ENCODE data around the gene ERBIN. TPM values are rescaled to one million over a fixed set of nuclear protein-coding genes. Genes with fewer than 3 reads are reported as not detected.

The ERBIN gene
- total and polyA plus RNA-seq, 7 experiments from 2014 or later: 45.1 to 125 (median 107) TPM

DNA sequence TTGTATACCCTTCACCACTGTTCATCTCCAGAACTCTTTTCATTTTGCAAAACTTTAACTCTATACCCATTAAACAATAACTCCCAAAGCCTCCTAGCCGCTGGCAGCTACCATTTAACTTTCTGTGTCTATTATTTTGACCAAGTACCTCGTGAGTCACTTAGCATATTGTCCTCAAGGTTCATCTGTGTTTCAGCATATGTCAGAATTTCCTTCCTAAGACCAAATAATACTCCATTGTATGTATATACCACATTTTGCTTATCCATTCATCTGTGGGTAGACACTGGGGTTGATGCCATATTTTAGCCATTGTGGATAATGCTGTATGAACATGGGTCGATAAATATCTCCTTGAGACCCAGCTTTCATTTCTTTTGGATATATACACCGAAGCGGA is 17.4 kb downstream of the ERBIN start:
- ChIA-PET POLR2A (interaction anchor here (0.5 to 1.0 kb wide), 4 partner anchors 12 to 199 kb away, joined by 3 to 4 read pairs (median 4); no protein-coding TSS in a partner anchor), CTCF (interaction anchor here (1.4 kb wide), 1 partner anchor 14 kb away, joined by 4 read pairs; no protein-coding TSS in a partner anchor)
- no peak for DNase-seq
- Mint-ChIP-seq H3K27ac (peak overlapping the region in 3 of 9 donors; percentile 24 to 56 (median 34)), H3K4me1 (peaks cover 5 to 66% (median 44%) of the 10 kb centered on the region in 7 donors), H3K27me3 (no peaks in the 10 kb centered on the region), H3K36me3 (peaks cover 0 to 45% (median 27%) of the 10 kb centered on the region in 5 donors), H3K4me3 (peak overlapping the region in 2 of 10 donors; percentile 39 to 42), H3K9me3 (peaks cover 0 to 5% (median 0%) of the 10 kb centered on the region in 11 donors)
- Histone ChIP-seq H3K36me3 (ENCODE audit: control insufficient read depth in 2 of 3, insufficient read depth in 3 of 3, low read length in 3 of 3) (peaks cover 0 to 3% (median 0%) of the 10 kb centered on the region in 3 experiments), H3K9me3 (ENCODE audit: control insufficient read depth in 2 of 3, low read length in 3 of 3) (no peaks in the 10 kb centered on the region), H3K4me3 (ENCODE audit: low read length) (no peak overlapping the region), H3K27me3 (ENCODE audit: control insufficient read depth in 2 of 2, insufficient read depth in 2 of 2, low read length in 2 of 2) (no peaks in the 10 kb centered on the region), H3K27ac (ENCODE audit: low read depth, low read length) (no peak overlapping the region), H3K4me1 (ENCODE audit: control insufficient read depth in 2 of 2, insufficient read depth in 2 of 2, low read length in 2 of 2) (peaks cover 0 to 5% of the 10 kb centered on the region in 2 donors)
- ATAC-seq: no peak
- intact Hi-C loops (cut with micrococcal nuclease): loop anchor here in 1 of 2 donors (1.0 to 2.0 kb wide), 2 partner anchors 15 to 17 kb away; no protein-coding TSS in a partner anchor

DNA sequence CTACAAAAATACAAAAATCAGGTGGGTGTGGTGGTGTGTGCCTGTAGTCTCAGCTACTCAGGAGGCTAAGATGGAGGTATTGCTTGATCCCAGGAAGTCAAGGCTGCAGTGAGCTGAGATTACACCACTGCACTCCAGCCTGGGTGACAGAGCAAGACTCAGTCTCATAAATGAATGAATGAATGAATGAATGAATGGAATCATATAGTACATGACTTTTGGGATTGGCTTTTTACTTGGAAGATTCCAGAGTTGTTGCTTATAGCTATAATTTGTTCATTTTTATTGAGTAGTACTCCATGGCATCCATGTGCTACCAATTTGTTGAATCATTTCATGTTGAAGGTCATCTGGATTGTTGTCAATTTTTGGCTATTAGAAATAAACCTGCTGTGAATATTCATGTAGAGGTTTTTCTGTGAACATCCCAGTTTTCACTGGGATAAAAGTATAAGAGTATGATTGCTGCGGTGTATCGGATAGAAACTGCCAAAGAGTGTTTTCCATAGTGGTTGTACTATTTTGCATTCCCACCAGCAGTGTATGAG is 19.9 kb downstream of the ERBIN start:
- no peak overlapping the region for H3K27ac ChIP-seq (ENCODE audit: low read depth, low read length)
- peaks cover 0 to 45% (median 25%) of the 10 kb centered on the region in 5 donors for H3K36me3 Mint-ChIP-seq
- CTCF ChIA-PET: no interaction called here
- no peaks in the 10 kb centered on the region for H3K9me3 ChIP-seq (ENCODE audit: control insufficient read depth in 2 of 3, low read length in 3 of 3)
- no peaks in the 10 kb centered on the region for H3K27me3 ChIP-seq (ENCODE audit: control insufficient read depth in 2 of 2, insufficient read depth in 2 of 2, low read length in 2 of 2)
- peaks cover 0 to 5% (median 0%) of the 10 kb centered on the region in 11 donors for H3K9me3 Mint-ChIP-seq
- H3K36me3 ChIP-seq (ENCODE audit: control insufficient read depth in 2 of 3, insufficient read depth in 3 of 3, low read length in 3 of 3): peaks cover 0 to 3% (median 0%) of the 10 kb centered on the region in 3 experiments
- peak overlapping the region in 3 of 9 donors; percentile 21 to 48 (median 42) for H3K27ac Mint-ChIP-seq
- H3K4me1 Mint-ChIP-seq: peaks cover 11 to 86% (median 46%) of the 10 kb centered on the region in 7 donors
- DNase-seq: no peak
- H3K4me3 Mint-ChIP-seq: peak overlapping the region in 3 of 10 donors; percentile 17 to 59 (median 24)
- peaks cover 0 to 13% of the 10 kb centered on the region in 2 donors for H3K4me1 ChIP-seq (ENCODE audit: control insufficient read depth in 2 of 2, insufficient read depth in 2 of 2, low read length in 2 of 2)
- POLR2A ChIA-PET: no interaction called here
- no peaks in the 10 kb centered on the region for H3K27me3 Mint-ChIP-seq
- intact Hi-C loops (cut with micrococcal nuclease): no loop called here
- no peak for ATAC-seq
- no peak overlapping the region for H3K4me3 ChIP-seq (ENCODE audit: low read length)

DNA sequence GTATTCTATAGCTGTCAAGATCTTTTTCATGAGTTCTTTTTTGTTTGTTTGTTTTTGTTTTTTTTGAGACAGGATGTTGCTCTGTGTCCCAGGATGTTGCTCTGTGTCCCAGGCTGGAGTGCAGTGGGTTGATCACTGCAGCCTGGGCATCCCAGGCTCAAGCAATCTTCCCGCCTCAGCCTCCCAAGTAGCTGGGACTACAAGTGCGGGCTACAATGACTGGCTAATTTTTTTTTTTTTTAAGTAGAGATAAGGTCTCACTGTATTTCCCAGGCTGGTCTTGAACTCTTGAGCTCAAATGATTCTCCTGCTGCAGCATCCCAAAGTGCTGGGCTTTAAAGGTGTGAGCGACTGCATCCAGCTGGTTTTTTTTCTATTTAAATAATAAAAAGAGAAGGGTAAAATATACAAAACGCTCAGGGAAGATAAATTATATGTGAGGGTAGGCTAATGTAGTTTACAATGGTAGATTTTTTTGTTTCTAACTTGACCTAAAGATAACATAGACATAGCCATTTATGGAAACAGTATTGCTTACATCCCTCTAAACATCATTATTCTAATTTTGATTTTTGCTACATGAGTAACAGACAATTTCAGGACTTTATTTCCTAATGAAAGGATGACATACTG is 21.9 kb downstream of the ERBIN start:
- peaks cover 15 to 90% (median 46%) of the 10 kb centered on the region in 7 donors for H3K4me1 Mint-ChIP-seq
- H3K27me3 ChIP-seq (ENCODE audit: control insufficient read depth in 2 of 2, insufficient read depth in 2 of 2, low read length in 2 of 2): no peaks in the 10 kb centered on the region
- H3K9me3 Mint-ChIP-seq: peaks cover 0 to 5% (median 0%) of the 10 kb centered on the region in 11 donors
- ChIA-PET POLR2A (interaction anchor here (0.6 to 1.6 kb wide), 4 partner anchors 19 to 81 kb away, joined by 3 to 7 read pairs (median 4); no protein-coding TSS in a partner anchor), CTCF (no interaction called here)
- H3K9me3 ChIP-seq (ENCODE audit: control insufficient read depth in 2 of 3, low read length in 3 of 3): no peaks in the 10 kb centered on the region
- H3K36me3 ChIP-seq (ENCODE audit: control insufficient read depth in 2 of 3, insufficient read depth in 3 of 3, low read length in 3 of 3): peaks cover 0 to 2% (median 0%) of the 10 kb centered on the region in 3 experiments
- intact Hi-C loops (cut with micrococcal nuclease): no loop called here
- no peaks in the 10 kb centered on the region for H3K27me3 Mint-ChIP-seq
- H3K4me3 Mint-ChIP-seq: no peak overlapping the region
- ATAC-seq (no peak), DNase-seq (no peak)
- no peak overlapping the region for H3K27ac Mint-ChIP-seq
- peaks cover 0 to 45% (median 22%) of the 10 kb centered on the region in 5 donors for H3K36me3 Mint-ChIP-seq
- peaks cover 0 to 18% of the 10 kb centered on the region in 2 donors for H3K4me1 ChIP-seq (ENCODE audit: control insufficient read depth in 2 of 2, insufficient read depth in 2 of 2, low read length in 2 of 2)
- no peak overlapping the region for H3K4me3 ChIP-seq (ENCODE audit: low read length)
- H3K27ac ChIP-seq (ENCODE audit: low read depth, low read length): no peak overlapping the region

DNA sequence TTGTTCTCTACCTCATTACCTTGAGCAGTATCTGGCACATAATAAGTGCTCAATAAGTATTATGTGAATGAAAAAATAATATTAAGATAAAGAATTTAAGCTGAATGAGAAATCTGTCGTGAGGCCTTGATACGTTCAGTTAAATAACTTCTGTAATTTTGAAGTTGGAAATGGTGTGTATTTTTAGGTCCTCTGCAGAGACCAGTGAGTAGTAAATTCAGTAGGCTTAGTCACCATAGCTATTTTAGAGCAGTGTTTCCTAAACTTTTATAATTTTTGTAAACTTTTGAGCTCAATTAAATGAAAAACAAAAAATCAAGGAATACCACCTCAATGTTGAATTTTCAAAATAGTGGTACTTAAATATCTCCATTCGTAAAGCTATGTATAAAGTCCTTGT is 25.0 kb downstream of the ERBIN start:
- Histone ChIP-seq H3K27ac (ENCODE audit: low read depth, low read length) (no peak overlapping the region), H3K27me3 (ENCODE audit: control insufficient read depth in 2 of 2, insufficient read depth in 2 of 2, low read length in 2 of 2) (no peaks in the 10 kb centered on the region), H3K4me3 (ENCODE audit: low read length) (no peak overlapping the region), H3K36me3 (ENCODE audit: control insufficient read depth in 2 of 3, insufficient read depth in 3 of 3, low read length in 3 of 3) (no peaks in the 10 kb centered on the region), H3K9me3 (ENCODE audit: control insufficient read depth in 2 of 3, low read length in 3 of 3) (no peaks in the 10 kb centered on the region), H3K4me1 (ENCODE audit: control insufficient read depth in 2 of 2, insufficient read depth in 2 of 2, low read length in 2 of 2) (peaks cover 9 to 29% of the 10 kb centered on the region in 2 donors)
- Mint-ChIP-seq H3K27me3 (no peaks in the 10 kb centered on the region), H3K36me3 (peaks cover 0 to 39% (median 16%) of the 10 kb centered on the region in 5 donors), H3K4me1 (peaks cover 16 to 86% (median 47%) of the 10 kb centered on the region in 7 donors), H3K27ac (peak overlapping the region in 3 of 9 donors; percentile 19 to 46 (median 44)), H3K9me3 (peaks cover 0 to 5% (median 0%) of the 10 kb centered on the region in 11 donors), H3K4me3 (peak overlapping the region in 1 of 10 donors; percentile 42)
- intact Hi-C loops (cut with micrococcal nuclease): no loop called here
- DNase-seq (no peak), ATAC-seq (no peak)
- POLR2A ChIA-PET: interaction anchor here (0.9 to 1.0 kb wide), 2 partner anchors 25 to 42 kb away, joined by 3 read pairs; partner anchors contain the start of gene ERBIN
- CTCF ChIA-PET: no interaction called here

DNA sequence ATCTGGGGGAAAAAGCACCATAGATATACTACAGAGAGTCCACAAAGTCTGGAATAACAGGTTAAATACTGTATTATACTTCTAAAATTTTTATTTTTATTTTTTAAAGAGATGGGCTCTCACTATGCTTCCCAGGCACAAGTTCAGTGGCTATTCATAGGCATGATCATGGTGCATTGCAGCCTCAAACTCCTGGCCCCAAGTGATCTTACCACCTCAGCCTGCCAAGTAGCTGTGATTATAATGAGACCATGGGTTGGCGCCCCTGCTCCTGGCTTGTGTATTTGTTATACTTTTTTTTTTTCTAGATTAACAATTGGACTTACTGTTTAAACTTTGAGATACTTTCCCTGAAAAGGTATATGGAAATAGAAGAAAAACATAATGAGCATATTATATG is 25.9 kb downstream of the ERBIN start:
- ChIA-PET CTCF (no interaction called here), POLR2A (interaction anchor here (2.1 kb wide), 1 partner anchor 10 kb away, joined by 4 read pairs; no protein-coding TSS in a partner anchor)
- peak overlapping the region in 3 of 9 donors; percentile 32 to 72 (median 54) for H3K27ac Mint-ChIP-seq
- no peaks in the 10 kb centered on the region for H3K9me3 ChIP-seq (ENCODE audit: control insufficient read depth in 2 of 3, low read length in 3 of 3)
- no peaks in the 10 kb centered on the region for H3K27me3 ChIP-seq (ENCODE audit: control insufficient read depth in 2 of 2, insufficient read depth in 2 of 2, low read length in 2 of 2)
- intact Hi-C loops (cut with micrococcal nuclease): loop anchor here in 1 of 2 donors (2.0 kb wide), 2 partner anchors 15 to 23 kb away; no protein-coding TSS in a partner anchor
- H3K9me3 Mint-ChIP-seq: peaks cover 0 to 3% (median 0%) of the 10 kb centered on the region in 11 donors
- H3K4me1 ChIP-seq (ENCODE audit: control insufficient read depth in 2 of 2, insufficient read depth in 2 of 2, low read length in 2 of 2): peaks cover 9 to 29% of the 10 kb centered on the region in 2 donors
- no peak overlapping the region for H3K27ac ChIP-seq (ENCODE audit: low read depth, low read length)
- H3K36me3 ChIP-seq (ENCODE audit: control insufficient read depth in 2 of 3, insufficient read depth in 3 of 3, low read length in 3 of 3): no peaks in the 10 kb centered on the region
- no peak overlapping the region for H3K4me3 Mint-ChIP-seq
- peaks cover 16 to 81% (median 38%) of the 10 kb centered on the region in 7 donors for H3K4me1 Mint-ChIP-seq
- peaks cover 0 to 34% (median 11%) of the 10 kb centered on the region in 5 donors for H3K36me3 Mint-ChIP-seq
- H3K27me3 Mint-ChIP-seq: no peaks in the 10 kb centered on the region
- H3K4me3 ChIP-seq (ENCODE audit: low read length): no peak overlapping the region
- ATAC-seq (no peak), DNase-seq (no peak)

DNA sequence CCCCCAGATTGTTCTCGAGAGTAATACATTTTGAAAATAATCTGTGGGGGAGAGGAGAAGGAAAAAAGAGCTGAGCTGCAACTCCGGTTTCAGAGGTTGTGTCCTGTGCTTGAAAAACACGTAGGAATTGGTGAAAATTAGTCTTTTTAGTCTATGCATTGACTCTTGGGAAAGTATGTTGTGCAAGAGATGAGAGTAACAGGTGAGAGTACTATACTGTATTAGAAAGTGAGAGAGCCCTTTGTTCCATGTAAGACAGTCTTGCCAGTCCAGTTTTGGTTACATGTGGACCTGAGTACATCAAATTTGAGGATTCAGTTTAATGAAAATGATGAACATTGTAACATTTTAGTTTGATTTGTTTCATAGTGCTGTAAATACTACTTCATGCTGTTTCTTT is 27.8 kb downstream of the ERBIN start:
- Mint-ChIP-seq H3K4me1 (peaks cover 16 to 75% (median 36%) of the 10 kb centered on the region in 7 donors), H3K27ac (peak overlapping the region in 6 of 9 donors; percentile 8 to 54 (median 20)), H3K27me3 (no peaks in the 10 kb centered on the region), H3K4me3 (peak overlapping the region in 5 of 10 donors; percentile 16 to 60 (median 44)), H3K36me3 (peaks cover 0 to 41% (median 16%) of the 10 kb centered on the region in 5 donors), H3K9me3 (peaks cover 0 to 3% (median 0%) of the 10 kb centered on the region in 11 donors)
- no peak overlapping the region for H3K4me3 ChIP-seq (ENCODE audit: low read length)
- no peak overlapping the region for H3K27ac ChIP-seq (ENCODE audit: low read depth, low read length)
- H3K4me1 ChIP-seq (ENCODE audit: control insufficient read depth in 2 of 2, insufficient read depth in 2 of 2, low read length in 2 of 2): peaks cover 9 to 29% of the 10 kb centered on the region in 2 donors
- no peaks in the 10 kb centered on the region for H3K9me3 ChIP-seq (ENCODE audit: control insufficient read depth in 2 of 3, low read length in 3 of 3)
- intact Hi-C loops (cut with micrococcal nuclease): no loop called here
- H3K27me3 ChIP-seq (ENCODE audit: control insufficient read depth in 2 of 2, insufficient read depth in 2 of 2, low read length in 2 of 2): no peaks in the 10 kb centered on the region
- ChIA-PET CTCF (no interaction called here), POLR2A (interaction anchor here (0.7 to 2.1 kb wide), 2 partner anchors 8 to 9 kb away, joined by 4 read pairs; no protein-coding TSS in a partner anchor)
- H3K36me3 ChIP-seq (ENCODE audit: control insufficient read depth in 2 of 3, insufficient read depth in 3 of 3, low read length in 3 of 3): no peaks in the 10 kb centered on the region
- DNase-seq: no peak
- ATAC-seq: no peak

Data from naive thymus-derived CD4-positive, alpha-beta T cell (primary cell).